Peyer's patch (tissue), 4 donors: ENCODE measurements around the gene TIMM13.

Experiments used
- POLR2A ChIP-seq, 2 donors: fragments of 450-650 bp; IDR thresholded peaks; one replicate each; pipeline ENCODE4 v1.5.1; 2017; ENCODE audit warnings: antibody characterized with exemption in 2 of 2, mild to moderate bottlenecking in 2 of 2, moderate library complexity in 2 of 2
- TF ChIP-seq, protein P1 (sequence below), 6 experiments: fragments of 450-650 bp in 4 of 6; fragments of 200-600 bp in 2 of 6; sonication (generic) in 1 of 6; IDR thresholded peaks; one replicate each; pipeline ENCODE4 v1.5.1; 2017 to 2019; ENCODE audit warnings: antibody characterized with exemption in 6 of 6, mild to moderate bottlenecking in 3 of 6, moderate library complexity in 1 of 6

DNA sequence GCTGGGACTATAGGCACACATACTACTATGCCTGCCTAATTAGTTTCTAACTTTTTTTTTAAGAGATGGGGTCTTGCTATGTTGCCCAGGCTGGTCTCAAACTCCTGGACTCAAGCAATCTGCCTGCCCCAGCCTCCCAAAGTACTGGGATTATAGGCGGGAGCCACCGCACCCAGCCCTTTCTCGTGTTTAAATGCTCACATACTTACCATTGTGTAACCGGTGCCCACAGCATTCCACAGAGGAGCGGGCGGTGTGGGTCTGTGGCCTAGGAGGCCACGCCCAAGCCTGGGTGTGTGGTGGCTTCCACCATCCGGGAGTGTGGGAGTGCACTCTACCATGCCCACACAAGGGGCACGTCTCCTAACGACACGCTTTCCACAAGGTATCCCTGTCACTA lies 21.6 kb upstream of the TIMM13 start:
- TF ChIP-seq, protein P1, sequence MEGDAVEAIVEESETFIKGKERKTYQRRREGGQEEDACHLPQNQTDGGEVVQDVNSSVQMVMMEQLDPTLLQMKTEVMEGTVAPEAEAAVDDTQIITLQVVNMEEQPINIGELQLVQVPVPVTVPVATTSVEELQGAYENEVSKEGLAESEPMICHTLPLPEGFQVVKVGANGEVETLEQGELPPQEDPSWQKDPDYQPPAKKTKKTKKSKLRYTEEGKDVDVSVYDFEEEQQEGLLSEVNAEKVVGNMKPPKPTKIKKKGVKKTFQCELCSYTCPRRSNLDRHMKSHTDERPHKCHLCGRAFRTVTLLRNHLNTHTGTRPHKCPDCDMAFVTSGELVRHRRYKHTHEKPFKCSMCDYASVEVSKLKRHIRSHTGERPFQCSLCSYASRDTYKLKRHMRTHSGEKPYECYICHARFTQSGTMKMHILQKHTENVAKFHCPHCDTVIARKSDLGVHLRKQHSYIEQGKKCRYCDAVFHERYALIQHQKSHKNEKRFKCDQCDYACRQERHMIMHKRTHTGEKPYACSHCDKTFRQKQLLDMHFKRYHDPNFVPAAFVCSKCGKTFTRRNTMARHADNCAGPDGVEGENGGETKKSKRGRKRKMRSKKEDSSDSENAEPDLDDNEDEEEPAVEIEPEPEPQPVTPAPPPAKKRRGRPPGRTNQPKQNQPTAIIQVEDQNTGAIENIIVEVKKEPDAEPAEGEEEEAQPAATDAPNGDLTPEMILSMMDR (IDR thresholded peaks at IDR 0.05): no peak
- TF ChIP-seq POLR2A (IDR thresholded peaks at IDR 0.05): no peak
